Activated T-cell treated with anti-CD3 and anti-CD28 coated beads, Interleukin-2, amount 50 U/mL, for 4 hours (primary cell): Measurements from ENCODE around the gene ULK3. TPM values are rescaled to one million over a fixed set of nuclear protein-coding genes. Genes with fewer than 3 reads are reported as not detected.

Source experiments
- ATAC-seq, 2 donors: fragments of 200-7000 bp; cut with Tn5 transposase; one replicate each; pipeline ENCODE4 v1.10.0; 2021
- DNase-seq: peaks from one replicate; pipeline ENCODE4 v3.0.0-alpha.2; 2020
- H3K27me3 Mint-ChIP-seq: one replicate; pipeline ENCODE4 v1.8.0; 2021; ENCODE audit warnings: low read depth, mixed read lengths
- H3K36me3 Mint-ChIP-seq: one replicate; pipeline ENCODE4 v1.8.0; 2022; ENCODE audit warnings: mixed read lengths; ENCODE audit not compliant: insufficient read depth
- H3K4me1 Mint-ChIP-seq: one replicate; pipeline ENCODE4 v1.8.0; 2021; ENCODE audit warnings: low read depth, mixed read lengths
- H3K4me3 Mint-ChIP-seq: one replicate; pipeline ENCODE4 v1.8.0; 2021; ENCODE audit warnings: mild to moderate bottlenecking, moderate library complexity, mixed read lengths
- H3K9me3 Mint-ChIP-seq: one replicate; pipeline ENCODE4 v1.8.0; 2021; ENCODE audit warnings: mixed read lengths
- total RNA-seq, 3 donors: library from RNA; stranded (reverse); gene quantifications; one replicate each; pipeline ENCODE4 v1.2.1, GENCODE V29; 2021

The ULK3 gene
- total RNA-seq, 3 donors from 2014 or later: 52.8 to 64.7 (median 64.0) TPM

GRCh38 chr15:74812533-74812932, 30.4 kb downstream of the ULK3 start, which contains the start of gene LMAN1L:
TSS of gene LMAN1L (plus strand) at chr15:74812835. CDS start at chr15:74812855, 20 bp downstream.
- no peaks in the 10 kb centered on the region for H3K36me3 Mint-ChIP-seq
- DNase-seq: no peak
- no peaks in the 10 kb centered on the region for H3K9me3 Mint-ChIP-seq
- peaks cover 15% of the 10 kb centered on the region for H3K4me1 Mint-ChIP-seq
- no peak within 1 kb of the TSS for H3K4me3 Mint-ChIP-seq
- no peaks in the 10 kb centered on the region for H3K27me3 Mint-ChIP-seq
- ATAC-seq: no peak

GRCh38 chr15:74809956-74810355, 33.0 kb downstream of the ULK3 start:
- no peak for ATAC-seq
- Mint-ChIP-seq H3K4me3 (no peak overlapping the region), H3K27me3 (no peaks in the 10 kb centered on the region), H3K36me3 (no peaks in the 10 kb centered on the region), H3K9me3 (no peaks in the 10 kb centered on the region), H3K4me1 (peaks cover 26% of the 10 kb centered on the region)
- no peak for DNase-seq

GRCh38 chr15:74809242-74809641, 33.7 kb downstream of the ULK3 start:
- no peaks in the 10 kb centered on the region for H3K9me3 Mint-ChIP-seq
- no peak for ATAC-seq
- H3K27me3 Mint-ChIP-seq: no peaks in the 10 kb centered on the region
- no peak overlapping the region for H3K4me3 Mint-ChIP-seq
- H3K4me1 Mint-ChIP-seq: peaks cover 26% of the 10 kb centered on the region
- no peak for DNase-seq
- H3K36me3 Mint-ChIP-seq: peaks cover 3% of the 10 kb centered on the region

- ATAC-seq: no peak
- Mint-ChIP-seq H3K36me3 (peaks cover 7% of the 10 kb centered on the region), H3K9me3 (no peaks in the 10 kb centered on the region), H3K27me3 (no peaks in the 10 kb centered on the region), H3K4me3 (no peak overlapping the region), H3K4me1 (peaks cover 26% of the 10 kb centered on the region)
- DNase-seq: no peak
Observed at GRCh38 chr15:74808840-74809229, 34.1 kb downstream of the ULK3 start.

- Mint-ChIP-seq H3K9me3 (no peaks in the 10 kb centered on the region), H3K4me3 (no peak overlapping the region), H3K36me3 (peaks cover 10% of the 10 kb centered on the region), H3K4me1 (peaks cover 26% of the 10 kb centered on the region), H3K27me3 (no peaks in the 10 kb centered on the region)
- ATAC-seq (no peak), DNase-seq (no peak)
Observed at GRCh38 chr15:74808078-74808839, 34.7 kb downstream of the ULK3 start.

GRCh38 chr15:74807282-74807681, 35.7 kb downstream of the ULK3 start:
- DNase-seq: no peak
- Mint-ChIP-seq H3K36me3 (peaks cover 11% of the 10 kb centered on the region), H3K9me3 (no peaks in the 10 kb centered on the region), H3K27me3 (no peaks in the 10 kb centered on the region), H3K4me1 (peaks cover 26% of the 10 kb centered on the region), H3K4me3 (no peak overlapping the region)
- no peak for ATAC-seq

GRCh38 chr15:74804935-74805334, 38.0 kb downstream of the ULK3 start:
- no peak overlapping the region for H3K4me3 Mint-ChIP-seq
- H3K27me3 Mint-ChIP-seq: no peaks in the 10 kb centered on the region
- H3K4me1 Mint-ChIP-seq: peaks cover 32% of the 10 kb centered on the region
- H3K9me3 Mint-ChIP-seq: no peaks in the 10 kb centered on the region
- DNase-seq (no peak), ATAC-seq (no peak)
- peaks cover 20% of the 10 kb centered on the region for H3K36me3 Mint-ChIP-seq

- no peak for DNase-seq
- Mint-ChIP-seq H3K27me3 (no peaks in the 10 kb centered on the region), H3K4me3 (no peak overlapping the region), H3K4me1 (peaks cover 38% of the 10 kb centered on the region), H3K36me3 (peaks cover 23% of the 10 kb centered on the region), H3K9me3 (no peaks in the 10 kb centered on the region)
- ATAC-seq: no peak
Observed at GRCh38 chr15:74802862-74803447, 40.0 kb downstream of the ULK3 start.

GRCh38 chr15:74802290-74802689, 40.7 kb downstream of the ULK3 start:
- no peak for ATAC-seq
- Mint-ChIP-seq H3K27me3 (no peaks in the 10 kb centered on the region), H3K9me3 (no peaks in the 10 kb centered on the region), H3K36me3 (peaks cover 25% of the 10 kb centered on the region), H3K4me1 (peaks cover 40% of the 10 kb centered on the region), H3K4me3 (no peak overlapping the region)
- DNase-seq: no peak

- H3K4me1 Mint-ChIP-seq: peaks cover 35% of the 10 kb centered on the region
- no peaks in the 10 kb centered on the region for H3K27me3 Mint-ChIP-seq
- no peaks in the 10 kb centered on the region for H3K9me3 Mint-ChIP-seq
- peaks cover 25% of the 10 kb centered on the region for H3K36me3 Mint-ChIP-seq
- no peak overlapping the region for H3K4me3 Mint-ChIP-seq
- ATAC-seq (no peak), DNase-seq (no peak)
Observed at GRCh38 chr15:74801311-74801997, 41.5 kb downstream of the ULK3 start.

GRCh38 chr15:74800559-74801094, 42.3 kb downstream of the ULK3 start:
- ATAC-seq (no peak), DNase-seq (no peak)
- no peak overlapping the region for H3K4me3 Mint-ChIP-seq
- H3K36me3 Mint-ChIP-seq: peaks cover 28% of the 10 kb centered on the region
- H3K27me3 Mint-ChIP-seq: no peaks in the 10 kb centered on the region
- H3K4me1 Mint-ChIP-seq: peaks cover 40% of the 10 kb centered on the region
- H3K9me3 Mint-ChIP-seq: no peaks in the 10 kb centered on the region

- DNase-seq: peak; percentile 85
- Mint-ChIP-seq H3K27me3 (no peaks in the 10 kb centered on the region), H3K4me1 (peaks cover 46% of the 10 kb centered on the region), H3K4me3 (no peak overlapping the region), H3K9me3 (no peaks in the 10 kb centered on the region), H3K36me3 (peaks cover 28% of the 10 kb centered on the region)
- peak; percentile 90 to 92 for ATAC-seq
Observed at GRCh38 chr15:74799856-74800558, 42.9 kb downstream of the ULK3 start.

- Mint-ChIP-seq H3K27me3 (no peaks in the 10 kb centered on the region), H3K9me3 (no peaks in the 10 kb centered on the region), H3K36me3 (peaks cover 29% of the 10 kb centered on the region), H3K4me1 (peaks cover 52% of the 10 kb centered on the region), H3K4me3 (no peak overlapping the region)
- DNase-seq (no peak), ATAC-seq (peak; percentile 11 to 12)
Observed at GRCh38 chr15:74799255-74799855, 43.6 kb downstream of the ULK3 start.
